Heart right ventricle (tissue), 16 donors: ENCODE measurements around the gene TTYH3. TPM values are rescaled to one million over a fixed set of nuclear protein-coding genes. Genes with fewer than 3 reads are reported as not detected.
A peak's percentile ranks its signal among the peaks of the same experiment; 100 is the strongest.
"Not testable (repeated sequence)": the region's sequence is repeated elsewhere in the genome, so short reads cannot be mapped to it uniquely, and the experiment has no call there.

Source experiments
- ATAC-seq, 8 donors: fragments of 200-7000 bp; cut with Tn5 transposase; one replicate each; pipeline ENCODE4 v1.9.1; 2020; ENCODE audit warnings: mild to moderate bottlenecking in 8 of 8, moderate library complexity in 8 of 8, moderate number of reproducible peaks in 1 of 8
- DNase-seq, 2 donors: peaks; one replicate each; pipeline ENCODE4 v3.0.0-alpha.2; 2020
- H3K27ac ChIP-seq, 10 donors: fragments of 200-600 bp; sonication (generic) in 2 of 10; one replicate each; pipeline versions ENCODE4 v1.5.0 to v1.8.0; 2020 to 2022; ENCODE audit warnings: mild to moderate bottlenecking in 3 of 10
- H3K27me3 ChIP-seq, 7 donors: fragments of 200-600 bp; one replicate each; pipeline ENCODE4 v1.8.0; 2021 to 2022; ENCODE audit warnings: mild to moderate bottlenecking in 2 of 7
- H3K36me3 ChIP-seq, 9 donors: fragments of 200-600 bp; sonication (generic) in 1 of 9; one replicate each; pipeline versions ENCODE4 v1.5.0 to v1.8.0; 2020 to 2022; ENCODE audit warnings: mild to moderate bottlenecking in 2 of 9
- H3K4me1 ChIP-seq, 9 donors: fragments of 200-600 bp; sonication (generic) in 1 of 9; one replicate each; pipeline versions ENCODE4 v1.5.0 to v1.8.0; 2020 to 2022; ENCODE audit warnings: mild to moderate bottlenecking in 4 of 9
- H3K4me3 ChIP-seq, 10 donors: fragments of 200-600 bp; sonication (generic) in 2 of 10; one replicate each; pipeline versions ENCODE4 v1.5.0 to v1.8.0; 2020 to 2022; ENCODE audit warnings: mild to moderate bottlenecking in 7 of 10, moderate library complexity in 2 of 10
- H3K9me3 ChIP-seq, 11 donors: fragments of 200-600 bp in 10 of 11; sonication (generic) in 2 of 11; one replicate each; pipeline versions ENCODE4 v1.5.0 to v1.8.0; 2013 to 2022; ENCODE audit warnings: mild to moderate bottlenecking in 2 of 11, control low read depth in 1 of 11, moderate library complexity in 1 of 11
- WGBS, 2 donors: extraction: QIAGEN DNeasy Blood & Tissue Kit; methylation state at CpG; one replicate each; pipeline ENCODE4 v1.1.7; 2013; ENCODE audit warnings: inconsistent platforms in 1 of 2; 5-methylcytosine and 5-hydroxymethylcytosine counted together
- intact Hi-C, 10 donors: fragments of 100-400 bp; cut with DNase I; formaldehyde crosslinking; loops; one replicate each; pipeline versions ENCODE4 v1.11.1 to v1.14.2; 2022
- polyA plus RNA-seq, 2 donors: library from polyadenylated mRNA; stranded (reverse); fragments of 200-250 nt; gene quantifications; one replicate each; pipeline ENCODE4 v1.2.3, GENCODE V29; 2013
- total RNA-seq, 10 donors: library from RNA; stranded (reverse); fragmentation: NEBNext Ultra II Directional in 3 of 10; extraction: Animal tissue kit (Norgen Biotek cat#: 25700) in 3 of 10; gene quantifications; one replicate each; pipeline versions ENCODE4 v1.2.1 to v1.2.4, GENCODE V29; 2021 to 2023
- TF ChIP-seq, protein P1 (sequence below), 9 donors: fragments of 200-600 bp; sonication (generic) in 2 of 9; IDR thresholded peaks; one replicate each; pipeline versions ENCODE4 v1.5.0 to v1.8.0; 2021 to 2022; ENCODE audit warnings: antibody characterized with exemption in 9 of 9, mild to moderate bottlenecking in 5 of 9, moderate library complexity in 1 of 9
- donor health status: Arrhythmogenic right ventricular cardiomyopathy.
- donor health status: ischemic (EF 13 %, LVEDD 7.1; RV severe dilation, severe dysfunction).
- donor health status: healthy with polysubstance abuse.
- donor health status: DM: no; HTN: yes; CAD: no.
- donor health status: DM: no; HTN: no; CAD: no.
- donor health status: ischemic (EF 25% LVEDD 6.9; RV normal size, moderate dysfunction).
- donor health status: ischemic (EF 25% LVEDD 5.7; RV mildly dilated, moderate dysfunction).
- donor health status: healthy.
- donor health status: DM: yes; HTN: yes; CAD: no.
- donor health status: Ischemic cardiomyopathy.
- donor health status: ischemic (EF 35%, LVEDD 5.7; RV mildly dilated, moderate dysfunction).
- donor health status: nonischemic (EF 11% LVEDD 7.7; RV severe dilation, severe dysfunction).
- donor health status: DM: yes; HTN: yes; CAD: no.
- donor health status: PGD.
- donor health status: ischemic (EF 29% LVEDD 5.4; RV normal size, mild dysfunction).
- donor health status: nonischemic (EF 23%, LVEDD 6.1; RV moderate dilation, normal function).

The TTYH3 gene
- total and polyA plus RNA-seq, 12 donors, result 7.0 to 37.5 (median 9.0) TPM

- Histone ChIP-seq H3K27me3 (no peaks in the 10 kb centered on the region), H3K27ac (peak overlapping the region; percentile 62 to 94 (median 84)), H3K36me3 (peaks cover 0 to 5% (median 0%) of the 10 kb centered on the region in 9 donors), H3K4me1 (peaks cover 8 to 64% (median 35%) of the 10 kb centered on the region in 9 donors), H3K4me3 (peak overlapping the region in 4 of 10 donors; percentile 1 to 23 (median 11)), H3K9me3 (no peaks in the 10 kb centered on the region)
- peak; percentile 80 to 84 for DNase-seq
- intact Hi-C loops, result loop anchor here in 2 of 10 donors (2.0 to 5.0 kb wide), 3 partner anchors 19 to 50 kb away; partner anchors contain the start of genes BRAT1 (in 1 of the 2) and IQCE (in 1 of the 2)
- WGBS, 2 donors, result 58 to 60% methylated on average over 26 of the region's 26 CpGs
- TF ChIP-seq, protein P1, sequence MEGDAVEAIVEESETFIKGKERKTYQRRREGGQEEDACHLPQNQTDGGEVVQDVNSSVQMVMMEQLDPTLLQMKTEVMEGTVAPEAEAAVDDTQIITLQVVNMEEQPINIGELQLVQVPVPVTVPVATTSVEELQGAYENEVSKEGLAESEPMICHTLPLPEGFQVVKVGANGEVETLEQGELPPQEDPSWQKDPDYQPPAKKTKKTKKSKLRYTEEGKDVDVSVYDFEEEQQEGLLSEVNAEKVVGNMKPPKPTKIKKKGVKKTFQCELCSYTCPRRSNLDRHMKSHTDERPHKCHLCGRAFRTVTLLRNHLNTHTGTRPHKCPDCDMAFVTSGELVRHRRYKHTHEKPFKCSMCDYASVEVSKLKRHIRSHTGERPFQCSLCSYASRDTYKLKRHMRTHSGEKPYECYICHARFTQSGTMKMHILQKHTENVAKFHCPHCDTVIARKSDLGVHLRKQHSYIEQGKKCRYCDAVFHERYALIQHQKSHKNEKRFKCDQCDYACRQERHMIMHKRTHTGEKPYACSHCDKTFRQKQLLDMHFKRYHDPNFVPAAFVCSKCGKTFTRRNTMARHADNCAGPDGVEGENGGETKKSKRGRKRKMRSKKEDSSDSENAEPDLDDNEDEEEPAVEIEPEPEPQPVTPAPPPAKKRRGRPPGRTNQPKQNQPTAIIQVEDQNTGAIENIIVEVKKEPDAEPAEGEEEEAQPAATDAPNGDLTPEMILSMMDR (IDR thresholded peaks at IDR 0.05), result no peak
- peak; percentile 74 to 93 (median 89) for ATAC-seq
Observed at GRCh38 chr7:2607122-2607922, 24.5 kb upstream of the TTYH3 start.

DNA sequence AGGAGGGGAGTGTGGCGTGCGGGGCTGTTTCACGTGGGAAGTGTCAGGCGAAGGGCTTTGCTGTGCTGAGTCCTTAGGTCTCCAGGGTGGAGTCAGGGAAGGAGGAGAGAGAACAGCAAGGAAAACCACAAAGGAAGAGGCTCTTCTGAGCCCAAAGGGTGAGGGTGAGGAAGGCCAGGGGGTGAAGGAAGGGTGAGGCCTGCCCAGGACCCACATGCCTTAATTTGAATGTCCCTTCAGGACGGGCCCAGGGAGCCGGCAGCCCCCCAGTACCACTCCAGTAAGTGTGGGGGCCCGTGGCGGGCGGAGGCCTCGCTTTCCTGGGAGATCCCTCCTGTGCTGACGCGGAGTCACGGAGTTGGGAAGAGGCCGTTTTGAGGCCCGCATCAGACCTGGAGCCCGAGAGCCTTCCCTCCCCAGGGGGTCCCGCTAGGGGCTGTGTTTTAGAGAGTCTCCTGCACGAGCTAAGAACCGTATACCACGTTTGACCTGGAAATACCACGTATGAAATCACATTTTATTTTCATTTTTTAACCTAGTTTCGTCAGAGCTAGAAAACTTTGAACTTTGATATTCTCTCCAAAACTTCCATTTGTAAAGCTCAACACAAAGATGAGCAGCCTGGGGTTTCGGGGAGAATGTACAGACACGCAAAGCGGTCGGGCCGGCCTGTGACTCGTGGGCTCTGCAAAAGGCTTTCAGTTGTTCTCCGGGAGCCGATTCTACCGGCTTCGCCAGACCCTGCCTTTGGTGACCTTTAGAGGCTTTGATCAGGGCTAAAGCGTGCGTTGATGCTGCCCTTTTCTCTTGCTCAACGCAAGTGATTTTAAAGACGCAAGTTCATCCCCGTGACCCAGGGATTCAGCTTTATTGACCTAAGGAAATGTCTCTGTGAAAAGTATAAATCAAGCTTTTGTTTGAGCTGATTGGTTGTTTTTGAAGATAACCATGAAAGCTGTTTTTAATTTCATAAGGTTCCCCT lies 23.6 kb upstream of the TTYH3 start:
- H3K4me3 ChIP-seq, result no peak overlapping the region
- 89 to 91% methylated on average over 36 to 37 of the region's 37 CpGs for WGBS, 2 donors
- peaks cover 8 to 67% (median 40%) of the 10 kb centered on the region in 9 donors for H3K4me1 ChIP-seq
- no peaks in the 10 kb centered on the region for H3K9me3 ChIP-seq
- TF ChIP-seq, protein P1 (IDR thresholded peaks at IDR 0.05), result no peak
- ATAC-seq, result peak in 3 of 8 donors; percentile 1 to 21 (median 6)
- DNase-seq, result no peak
- intact Hi-C loops, result loop anchor here in 2 of 10 donors (2.0 to 5.0 kb wide), 3 partner anchors 19 to 51 kb away; partner anchors contain the start of genes BRAT1 (in 1 of the 2) and IQCE (in 1 of the 2)
- H3K27ac ChIP-seq, result peak overlapping the region; percentile 62 to 94 (median 83)
- H3K27me3 ChIP-seq, result no peaks in the 10 kb centered on the region
- no peaks in the 10 kb centered on the region for H3K36me3 ChIP-seq

GRCh38 chr7:2608921-2609411 lies 22.8 kb upstream of the TTYH3 start:
- H3K4me1 ChIP-seq, result peaks cover 14 to 74% (median 48%) of the 10 kb centered on the region in 9 donors
- peak overlapping the region in 6 of 10 donors; percentile 8 to 90 (median 72) for H3K27ac ChIP-seq
- peak in 1 of 8 donors; percentile 9 for ATAC-seq
- H3K36me3 ChIP-seq, result no peaks in the 10 kb centered on the region
- peak overlapping the region in 1 of 10 donors; percentile 29 for H3K4me3 ChIP-seq
- intact Hi-C loops, result loop anchor here in 2 of 10 donors (5.0 kb wide), 2 partner anchors 33 to 52 kb away; partner anchors contain the start of genes BRAT1 (in 1 of the 2) and IQCE (in 1 of the 2)
- no peak for DNase-seq
- H3K9me3 ChIP-seq, result no peaks in the 10 kb centered on the region
- 75 to 83% methylated on average over 14 of the region's 14 CpGs for WGBS, 2 donors
- TF ChIP-seq, protein P1 (IDR thresholded peaks at IDR 0.05), result peak in 5 of 9 donors; percentile 10 to 41 (median 29)
- no peaks in the 10 kb centered on the region for H3K27me3 ChIP-seq

DNA sequence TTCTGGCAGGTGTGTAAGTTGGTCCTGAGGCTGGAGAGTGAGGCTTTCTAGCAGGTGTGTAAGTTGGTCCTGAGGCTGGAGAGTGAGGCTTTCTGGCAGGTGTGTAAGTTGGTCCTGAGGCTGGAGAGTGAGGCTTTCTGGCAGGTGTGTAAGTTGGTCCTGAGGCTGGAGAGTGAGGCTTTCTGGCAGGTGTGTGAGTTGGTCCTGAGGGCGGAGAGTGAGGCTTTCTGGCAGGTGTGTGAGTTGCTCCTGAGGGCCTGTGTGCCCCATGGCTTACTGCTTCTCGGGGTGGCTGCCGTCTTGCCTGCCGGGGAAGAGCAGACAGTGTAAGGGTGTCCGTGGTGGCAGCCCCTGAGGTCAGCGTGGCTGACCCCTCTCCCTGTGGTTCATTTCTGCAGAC lies 22.1 kb upstream of the TTYH3 start:
- not testable (repeated sequence) for H3K9me3 ChIP-seq, ATAC-seq, DNase-seq, H3K36me3 ChIP-seq, H3K27me3 ChIP-seq, H3K4me3 ChIP-seq
- H3K4me1 ChIP-seq, result peaks cover 18 to 81% (median 53%) of the 10 kb centered on the region in 9 donors
- intact Hi-C loops, result loop anchor here in 2 of 10 donors (5.0 kb wide), 2 partner anchors 33 to 52 kb away; partner anchors contain the start of genes BRAT1 (in 1 of the 2) and IQCE (in 1 of the 2)
- H3K27ac ChIP-seq, result peak overlapping the region in 5 of 10 donors; percentile 8 to 90 (median 53)
- 95 to 100% methylated on average over 5 to 6 of the region's 6 CpGs for whole genome bisulfite sequencing, 2 donors
